Hematopoietic multipotent progenitor cell treated with erythropoietin and hydrocortisone succinate and interleukin-3 and kit ligand, for 8 days (in vitro differentiated cells): Measurements from ENCODE around the gene IDH1.

Experiments
- DNase-seq: peaks from one replicate; pipeline ENCODE4 v3.0.0-alpha.2; 2015

The IDH1 gene

DNA sequence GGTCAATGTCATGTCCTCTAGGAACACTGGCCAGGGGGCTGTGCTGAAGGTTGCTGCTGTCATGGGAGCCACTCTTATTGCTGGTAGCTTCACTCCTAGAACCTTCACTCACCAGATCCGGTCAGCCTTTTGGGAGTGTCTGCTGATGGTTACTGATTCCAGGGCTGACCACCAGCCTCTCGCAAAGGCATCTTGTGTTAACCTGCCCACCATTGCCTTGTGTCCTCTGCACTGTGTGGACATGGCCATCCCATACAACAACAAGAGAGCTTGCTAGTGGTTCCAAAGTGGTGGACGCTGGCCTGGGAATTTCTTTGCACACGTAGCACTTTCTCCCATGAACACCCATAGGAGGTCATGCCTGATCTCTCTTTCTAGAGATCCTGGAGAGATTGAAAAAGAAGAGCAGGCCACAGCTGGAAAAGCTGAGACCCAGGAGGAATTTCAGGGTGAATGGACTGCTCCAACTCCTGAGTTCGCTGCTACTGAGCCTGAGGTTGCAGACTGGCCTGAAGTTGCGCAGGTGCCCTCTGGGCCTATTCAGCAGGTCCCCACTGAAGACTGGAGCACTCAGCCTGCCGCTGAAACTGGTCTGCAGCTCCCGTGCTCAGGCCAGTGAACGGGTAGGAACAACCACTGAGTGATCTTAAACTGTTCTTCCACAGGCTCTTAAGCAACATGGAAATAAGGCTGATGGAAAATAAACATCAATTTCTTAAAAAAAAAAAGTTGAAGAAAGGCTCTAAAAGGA, 46.4 kb downstream of the IDH1 start:
- DNase-seq: no peak

- DNase-seq: no peak
Measured at GRCh38 chr2:208207769-208208168, 47.1 kb downstream of the IDH1 start.

GRCh38 chr2:208204166-208204565, 50.7 kb downstream of the IDH1 start:
- DNase-seq: no peak

DNA sequence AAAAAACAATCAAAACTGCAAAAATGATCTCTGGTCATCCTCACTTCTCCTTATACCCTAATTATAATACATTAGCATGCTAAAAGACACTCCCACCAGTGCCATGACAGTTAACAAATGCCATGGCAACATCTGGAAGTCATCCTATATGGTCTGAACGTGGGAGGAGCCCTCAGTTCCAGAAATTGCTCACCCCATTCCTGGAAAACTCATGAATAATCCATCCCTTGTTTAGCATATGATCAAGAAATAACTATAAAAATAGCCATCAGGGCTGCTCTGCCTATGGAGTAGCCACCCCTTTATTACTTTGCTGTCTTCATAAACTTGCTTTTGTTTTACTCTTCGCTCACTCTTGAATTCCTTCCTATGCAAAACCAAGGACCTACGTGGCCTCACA, 59.3 kb downstream of the IDH1 start:
- no peak for DNase-seq

DNA sequence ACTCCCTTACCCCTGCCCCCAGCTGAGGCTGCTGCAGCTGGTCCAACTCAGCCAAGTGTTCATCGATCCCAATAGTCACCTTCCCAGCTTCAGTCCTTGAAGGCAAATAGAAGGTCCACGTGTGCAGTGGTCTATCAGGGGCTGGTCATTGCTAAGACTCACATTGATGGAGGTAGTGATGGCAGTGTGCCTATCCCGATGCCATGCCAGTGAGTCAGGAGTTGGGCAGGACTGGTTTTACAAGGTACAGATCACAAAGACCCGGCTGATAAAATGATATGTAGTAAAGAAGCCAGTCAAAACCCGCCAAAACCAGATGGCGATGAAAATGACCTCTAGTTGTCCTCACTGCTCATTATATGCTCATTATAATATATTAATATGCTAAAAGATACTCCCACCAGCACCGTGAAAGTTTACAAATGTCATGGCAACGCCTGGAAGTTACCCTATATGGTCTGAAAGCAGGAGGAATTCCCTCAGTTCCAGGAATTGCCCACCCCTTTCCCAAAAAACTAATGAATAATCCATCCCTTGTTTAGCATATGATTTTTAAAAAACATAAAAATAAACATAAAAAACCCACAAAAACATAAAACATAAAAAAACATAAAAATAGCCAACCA, 62.1 kb downstream of the IDH1 start:
- DNase-seq: no peak

- no peak for DNase-seq
Measured at GRCh38 chr2:208189810-208190503, 64.9 kb downstream of the IDH1 start, which contains the start of gene C2orf80. Gene C2orf80 (minus strand): TSS chr2:208190030. CDS start chr2:208186986, 3,044 bp downstream.

DNA sequence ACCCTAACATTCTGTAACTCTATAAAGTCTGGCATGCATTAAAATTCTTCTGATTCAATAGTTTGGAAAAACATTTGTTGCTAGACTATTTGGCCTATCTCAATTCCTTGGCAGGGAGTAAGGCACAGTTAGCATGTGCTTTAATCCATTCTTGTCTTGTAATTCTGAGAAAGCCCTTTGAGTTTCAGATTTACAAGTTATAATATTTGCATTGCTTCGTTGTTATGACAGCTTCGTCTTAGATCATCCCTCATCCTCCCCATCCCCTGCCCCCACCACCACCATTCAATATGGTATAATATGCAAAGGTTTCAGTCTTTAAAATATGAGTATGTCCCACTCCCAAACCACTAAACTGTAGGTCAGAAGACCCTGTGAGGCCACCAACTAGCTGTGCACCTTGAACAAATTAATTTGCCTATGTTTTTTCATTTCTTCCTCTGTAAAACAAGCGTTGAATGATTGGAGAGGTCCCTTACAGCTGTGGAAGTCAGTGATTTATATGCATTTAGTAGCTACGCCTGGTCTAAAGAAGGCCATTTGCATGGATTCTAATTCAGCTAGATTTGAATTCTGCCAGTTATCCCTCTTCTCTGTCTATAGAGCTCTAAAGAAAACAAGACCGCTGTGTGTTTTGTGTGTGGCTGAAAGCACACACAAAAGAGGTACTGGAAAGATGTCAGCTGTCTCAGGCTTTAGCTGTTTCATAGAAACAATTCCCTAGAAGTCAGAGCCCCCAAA, 65.6 kb downstream of the IDH1 start:
- no peak for DNase-seq

DNA sequence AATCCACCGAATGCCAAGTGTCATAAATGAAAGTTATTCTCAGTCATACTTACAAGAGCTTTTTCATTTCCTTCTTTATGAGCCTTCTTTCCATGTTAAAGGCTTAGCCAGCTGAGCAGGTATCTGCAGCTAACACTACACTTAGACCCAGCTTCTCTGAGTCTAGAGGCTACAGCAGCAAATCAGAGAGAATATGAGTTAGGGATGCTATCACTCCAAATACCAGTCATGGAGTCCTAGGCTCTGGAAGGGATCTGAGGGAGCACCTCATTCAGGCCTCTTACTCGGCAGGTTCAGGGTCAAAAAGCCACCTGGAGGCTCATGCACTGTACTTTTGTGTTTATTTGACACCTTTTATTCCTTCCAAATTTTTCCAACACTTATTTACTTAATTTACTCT, 68.0 kb downstream of the IDH1 start:
- no peak for DNase-seq

GRCh38 chr2:208186465-208186864, 68.4 kb downstream of the IDH1 start:
- no peak for DNase-seq
